CD4-positive, alpha-beta T cell treated with Interleukin-4 for 4 hours (primary cell): ENCODE results near the gene COQ8A.
"Not testable (repeated sequence)": the region's sequence is repeated elsewhere in the genome, so short reads cannot be mapped to it uniquely, and the experiment has no call there.

Source experiments
- DNase-seq: peaks from one replicate; pipeline ENCODE4 v3.0.0-alpha.2; 2020

The COQ8A gene

DNA sequence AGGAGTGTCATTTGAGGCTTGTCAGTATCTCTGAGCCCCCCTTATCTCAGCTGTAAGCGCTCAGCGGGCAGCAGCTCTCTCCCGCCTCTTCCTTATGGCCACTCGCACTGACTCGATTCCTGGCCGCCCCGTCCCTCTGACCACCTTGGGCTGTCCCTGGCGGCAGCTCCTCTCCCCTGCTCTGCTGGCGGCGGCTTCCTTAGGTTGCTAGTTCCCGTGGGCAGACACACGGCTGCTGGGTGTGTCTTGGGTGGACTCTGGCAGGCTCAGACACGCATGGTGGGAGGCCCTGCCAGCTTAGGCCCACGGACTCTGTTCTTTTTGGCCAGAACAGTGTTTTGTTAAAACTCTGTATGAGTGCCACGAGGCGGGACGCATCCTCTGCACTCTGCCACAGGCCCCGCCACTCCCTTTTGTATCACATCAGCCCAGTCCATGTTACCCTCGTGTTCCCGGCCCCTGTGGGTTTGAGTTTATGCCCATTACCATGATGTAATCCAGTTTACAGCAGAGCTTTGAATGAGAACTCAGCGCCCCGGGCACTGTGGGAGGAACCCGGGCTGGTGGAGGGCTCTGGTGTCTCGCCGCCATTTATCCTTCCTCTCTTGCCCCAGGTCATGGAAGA is 45.9 kb downstream of the COQ8A start:
- no peak for DNase-seq

- no peak for DNase-seq
Observed at GRCh38 chr1:226986496-226987178, 46.5 kb downstream of the COQ8A start.

DNA sequence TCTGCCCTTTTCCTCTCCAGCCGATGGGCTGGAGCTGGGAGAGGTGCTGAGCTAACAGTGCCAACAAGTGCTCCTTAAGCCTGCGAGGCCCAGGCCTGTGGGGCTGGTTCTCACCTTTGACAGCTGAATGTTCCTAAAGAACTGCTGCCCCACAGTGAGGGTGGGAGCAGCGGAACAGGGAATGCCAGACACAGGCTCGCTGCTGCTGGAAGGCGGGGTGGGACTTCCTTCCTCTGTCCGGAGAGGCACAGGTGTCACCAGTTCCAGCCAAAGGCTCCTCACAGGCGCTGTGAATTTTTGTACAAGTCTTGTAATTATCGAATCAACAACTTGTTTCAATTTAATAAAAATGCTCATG is 47.1 kb downstream of the COQ8A start:
- no peak for DNase-seq

- no peak for DNase-seq
Observed at GRCh38 chr1:226987623-226988333, 47.7 kb downstream of the COQ8A start.

DNA sequence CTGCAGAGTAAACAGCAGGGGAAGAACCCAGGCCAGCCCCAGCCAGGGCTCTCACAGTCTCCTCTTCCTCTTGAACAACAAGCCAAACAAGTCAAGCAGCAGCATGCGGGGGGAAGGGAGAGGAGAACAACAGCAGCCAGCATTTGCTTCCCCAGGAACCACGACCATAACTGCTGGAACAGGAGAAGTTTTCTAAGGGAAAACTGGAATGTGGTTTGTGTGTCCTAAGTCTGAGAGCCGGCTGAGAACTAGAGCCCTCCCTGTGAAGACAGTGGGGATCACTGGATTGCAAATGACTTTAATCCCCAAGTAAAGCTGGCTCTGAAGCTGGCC is 48.2 kb downstream of the COQ8A start:
- no peak for DNase-seq

- DNase-seq = no peak
Observed at GRCh38 chr1:226989085-226989920, 49.2 kb downstream of the COQ8A start.

GRCh38 chr1:226990133-226990716 is 50.1 kb downstream of the COQ8A start:
- peak; percentile 33 for DNase-seq

- DNase-seq = no peak
Observed at GRCh38 chr1:226991920-226992319, 51.8 kb downstream of the COQ8A start.

DNA sequence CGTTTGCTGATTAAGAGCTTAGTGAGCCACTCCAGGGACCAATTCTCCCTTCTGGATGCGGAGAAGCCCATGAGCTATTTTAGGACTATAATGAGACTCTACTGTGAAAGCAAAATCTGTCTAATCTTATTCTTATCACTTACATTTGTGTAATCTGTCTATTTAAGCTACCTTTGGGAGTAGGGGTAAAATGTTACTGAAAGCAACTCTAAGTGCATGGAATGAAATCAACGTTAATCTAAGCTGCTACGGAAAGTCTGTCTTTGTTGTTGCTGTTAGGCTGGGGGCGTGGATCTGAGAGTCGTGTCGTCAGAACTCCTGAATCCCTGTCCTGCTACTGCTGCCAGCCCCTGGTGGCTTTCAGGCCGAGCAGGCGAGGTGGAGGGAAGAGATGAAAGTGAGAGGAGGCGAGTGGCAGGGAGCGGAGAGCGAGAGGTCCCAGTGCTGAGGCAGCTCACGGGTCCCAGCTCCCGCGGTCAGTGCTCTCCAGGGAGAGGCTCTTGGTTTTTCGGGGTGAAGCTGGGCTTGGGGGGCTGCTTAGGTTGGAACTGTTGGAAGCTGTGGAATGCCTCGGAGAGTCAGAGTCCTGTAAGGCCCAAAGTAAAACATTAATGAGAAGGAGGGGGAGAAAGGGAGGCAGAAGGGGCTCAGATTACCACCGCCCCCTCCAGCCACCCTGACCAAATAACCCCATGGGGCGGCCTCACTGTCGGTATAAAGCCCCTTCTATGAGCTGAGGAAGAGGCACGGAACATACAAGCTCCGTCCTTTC is 53.9 kb downstream of the COQ8A start:
- no peak for DNase-seq

GRCh38 chr1:226994586-226995364 is 54.7 kb downstream of the COQ8A start:
- DNase-seq = no peak

- DNase-seq = no peak
Observed at GRCh38 chr1:226995365-226996332, 55.6 kb downstream of the COQ8A start.

GRCh38 chr1:226999579-226999978 is 59.5 kb downstream of the COQ8A start:
- DNase-seq = not testable (repeated sequence)

- DNase-seq = no peak
Observed at GRCh38 chr1:227002531-227003049, 62.5 kb downstream of the COQ8A start.

- DNase-seq = no peak
Observed at GRCh38 chr1:227003165-227003564, 63.1 kb downstream of the COQ8A start.

DNA sequence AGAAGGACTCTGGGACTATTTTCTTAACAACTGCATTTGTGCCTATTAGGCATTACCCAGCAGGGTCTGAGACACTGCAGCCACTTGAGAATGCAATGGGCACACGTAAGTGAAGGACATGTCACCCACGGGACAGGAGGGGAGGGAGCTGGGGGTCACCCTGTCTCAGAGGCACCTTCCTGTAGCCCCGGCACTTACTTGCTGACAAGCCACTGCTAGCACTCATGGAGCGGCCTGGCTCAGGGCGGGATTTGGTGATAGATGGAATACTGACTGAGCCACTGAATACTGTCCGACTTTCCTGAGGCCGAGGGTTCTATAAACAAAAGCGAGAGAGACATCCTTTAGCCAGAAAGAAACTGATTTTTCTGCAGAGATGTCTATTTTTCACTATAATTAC is 64.7 kb downstream of the COQ8A start:
- no peak for DNase-seq

DNA sequence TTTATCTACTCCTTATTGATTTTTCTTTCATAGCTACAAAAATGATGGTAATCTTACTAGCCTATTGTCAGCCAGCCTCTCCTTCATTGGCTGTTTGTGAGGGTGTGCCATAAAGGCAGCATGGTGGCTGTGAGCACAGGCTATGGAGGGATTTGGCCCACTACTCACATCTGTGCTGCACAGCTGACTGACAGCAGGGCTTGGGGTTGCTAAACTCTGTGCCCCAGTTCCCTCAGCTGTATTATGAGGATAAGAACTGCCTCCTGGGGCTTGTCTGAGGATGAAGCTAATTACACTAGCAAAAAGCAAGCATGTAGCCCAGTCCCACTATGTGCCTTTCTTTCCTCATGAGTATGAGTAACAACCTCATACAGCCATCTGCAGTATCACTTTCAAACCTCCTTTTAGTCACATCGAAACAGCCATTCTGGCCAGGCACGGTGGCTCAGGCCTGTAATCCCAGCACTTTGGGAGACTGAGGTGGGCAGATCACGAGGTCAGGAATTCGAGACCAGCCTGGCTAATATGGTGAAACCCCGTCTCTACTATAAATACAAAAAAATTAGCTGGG is 66.2 kb downstream of the COQ8A start:
- no peak for DNase-seq

DNA sequence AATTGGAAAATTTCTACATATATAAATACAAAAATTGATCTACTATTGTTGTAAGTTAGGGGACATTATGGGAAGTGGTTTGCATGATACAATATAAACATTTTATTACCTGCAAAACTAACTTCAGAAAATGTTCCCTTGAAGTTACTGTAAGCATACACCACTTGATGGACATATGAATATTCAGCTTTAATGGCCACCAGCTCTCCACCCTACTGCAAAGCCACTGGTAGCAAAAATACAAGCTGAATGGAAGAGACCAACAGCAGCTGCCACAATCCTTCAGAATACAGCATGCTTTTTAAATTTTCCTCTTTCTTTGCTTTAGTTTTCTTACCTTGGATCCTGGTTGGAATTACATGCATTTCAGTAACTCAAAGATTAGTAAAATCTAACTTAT is 69.8 kb downstream of the COQ8A start:
- no peak for DNase-seq

DNA sequence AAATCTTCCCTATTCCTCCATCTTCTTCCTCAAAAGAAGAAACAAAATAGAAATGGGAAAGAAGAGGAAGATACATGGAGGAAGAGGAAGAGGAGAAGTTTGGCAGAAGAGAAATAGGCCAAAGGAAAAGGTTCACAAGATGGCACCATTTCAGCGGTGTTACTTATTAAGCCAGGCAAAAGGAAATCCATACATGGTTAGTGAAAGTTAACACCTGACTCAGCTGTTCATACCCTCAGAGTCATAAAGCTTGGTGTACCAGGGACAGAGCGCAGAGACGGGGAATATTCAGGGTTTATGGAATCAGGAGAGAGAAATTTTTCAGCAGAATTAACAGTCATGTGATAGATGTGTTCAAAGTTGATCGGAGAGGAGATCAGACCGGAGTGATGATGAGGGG is 70.6 kb downstream of the COQ8A start:
- no peak for DNase-seq

DNA sequence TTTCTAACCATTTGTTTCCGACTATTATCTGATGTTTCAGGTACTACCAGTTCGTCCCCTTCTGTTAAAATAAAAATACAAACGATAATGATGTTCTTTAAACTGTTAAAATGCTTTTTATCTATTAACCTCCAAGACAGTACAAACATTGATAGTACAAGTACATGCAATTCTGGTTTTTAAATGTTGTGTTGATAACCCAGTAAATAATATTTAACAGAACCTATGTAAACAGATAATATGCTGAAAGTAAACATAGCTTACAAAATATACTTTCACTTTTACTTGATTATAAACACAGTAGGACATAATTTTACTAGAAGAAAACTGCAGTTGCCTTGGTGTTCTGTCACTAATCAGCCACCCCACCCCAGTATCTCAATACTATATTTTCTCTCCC is 76.9 kb downstream of the COQ8A start:
- no peak for DNase-seq

GRCh38 chr1:227032396-227032795 is 92.3 kb downstream of the COQ8A start:
- no peak for DNase-seq
